ENCODE data around the gene HTT. TPM values are rescaled to one million over a fixed set of nuclear protein-coding genes. Genes with fewer than 3 reads are reported as not detected.

Gene HTT
- total RNA-seq, 1 experiment from 2014 or later, result 64.4 TPM

GRCh38 chr4:3287972-3288570 lies 213.6 kb downstream of the HTT start:
- Histone ChIP-seq H3K23me2 (ENCODE audit: insufficient read length, low read depth, low read length, poor library complexity, severe bottlenecking) (peaks cover 10% of the 10 kb centered on the region), H4K5ac (ENCODE audit: insufficient read length, low read depth, low read length) (no peak overlapping the region), H4K20me1 (ENCODE audit: control insufficient read depth, insufficient read depth, insufficient read length) (no peaks in the 10 kb centered on the region), H2AK5ac (ENCODE audit: insufficient read length, low read length) (no peak overlapping the region), H2BK15ac (ENCODE audit: low read depth, low read length) (no peak overlapping the region), H3K18ac (ENCODE audit: insufficient read length, low read depth, low read length) (no peak overlapping the region), H3K4me1 (ENCODE audit: insufficient read depth, low read length) (no peaks in the 10 kb centered on the region), H3K9me3 (ENCODE audit: control insufficient read depth, low read depth, low read length) (no peaks in the 10 kb centered on the region), H2BK20ac (ENCODE audit: low read depth, low read length, poor library complexity, severe bottlenecking) (no peak overlapping the region), H4K91ac (ENCODE audit: insufficient read length, low read depth, low read length) (no peak overlapping the region), H3K4ac (ENCODE audit: low read depth, low read length) (no peak overlapping the region), H3K9ac (ENCODE audit: extremely low read depth, insufficient read length, low read length) (no peak overlapping the region), H2BK120ac (ENCODE audit: low read depth, low read length, poor library complexity, severe bottlenecking) (no peak overlapping the region), H2AFZ (ENCODE audit: low read length) (no peak overlapping the region), H3K27ac (ENCODE audit: insufficient read length, low read depth, low read length) (no peak overlapping the region), H3K23ac (ENCODE audit: insufficient read length, low read depth, low read length) (no peak overlapping the region), H2BK5ac (ENCODE audit: insufficient read length, low read length) (no peak overlapping the region), H2BK12ac (ENCODE audit: insufficient read length, low read depth, low read length) (no peak overlapping the region), H3K27me3 (ENCODE audit: insufficient read depth, low read length) (no peaks in the 10 kb centered on the region; the same call in 1 of the 2 replicates), H3K56ac (ENCODE audit: insufficient read length, low read depth, low read length) (no peak overlapping the region), H3T11ph (ENCODE audit: low read length) (no peak overlapping the region), H3K14ac (ENCODE audit: insufficient read depth, low read length) (no peak overlapping the region), H4K8ac (replicated peaks; ENCODE audit: insufficient read length, low read depth, low read length) (no peak overlapping the region), H3K79me2 (ENCODE audit: insufficient read depth, low read length) (no peaks in the 10 kb centered on the region), H3K79me1 (ENCODE audit: insufficient read depth, low read depth, low read length, poor library complexity, severe bottlenecking) (no peaks in the 10 kb centered on the region), H3K4me2 (ENCODE audit: insufficient read depth, insufficient read length, low read length) (no peak overlapping the region)
- H3K27ac Mint-ChIP-seq, result no peak overlapping the region
- peaks cover 7 to 14% of the 10 kb centered on the region in 2 experiments for H3K4me1 Mint-ChIP-seq
- WGBS (ENCODE audit: extremely low coverage, insufficient read length, low lambda C conversion rate), result no CpG with 5 or more reads among the region's 24 CpGs
- H3K4me3 Mint-ChIP-seq, result no peak overlapping the region
- no peaks in the 10 kb centered on the region; a peak in 1 of 5 replicates for H3K9me3 Mint-ChIP-seq
- TF ChIP-seq CTCF (conservative IDR thresholded peaks at IDR 0.05), result no peak
- no peaks in the 10 kb centered on the region for H3K36me3 Mint-ChIP-seq (ENCODE audit: insufficient read depth in 1 of 3, low read depth in 3 of 3)
- DNase-seq, result peak; percentile 21
- peaks cover 38% of the 10 kb centered on the region for H3K27me3 Mint-ChIP-seq (ENCODE audit: low read depth)
